NCI-H2107 (cell line): ENCODE results near the gene TBX18.

ENCODE experiments used
- DNase-seq: peaks from one replicate; lab custom pipeline; 2025; lab: John Stamatoyannopoulos, UW

Gene TBX18

GRCh38 chr6:84772428-84773132 is 8.2 kb upstream of the TBX18 start:
- no peak for DNase-seq

GRCh38 chr6:84771756-84772356 is 7.5 kb upstream of the TBX18 start:
- no peak for DNase-seq

- DNase-seq = no peak
Measured at GRCh38 chr6:84771125-84771755, 6.8 kb upstream of the TBX18 start.

GRCh38 chr6:84770521-84770920 is 6.1 kb upstream of the TBX18 start:
- DNase-seq = no peak

- DNase-seq = no peak
Measured at GRCh38 chr6:84769306-84769705, 4.9 kb upstream of the TBX18 start.

GRCh38 chr6:84768442-84769174 is 4.2 kb upstream of the TBX18 start:
- no peak for DNase-seq

- no peak for DNase-seq
Measured at GRCh38 chr6:84767526-84768201, 3.3 kb upstream of the TBX18 start.

- no peak for DNase-seq
Measured at GRCh38 chr6:84766799-84767525, 2.6 kb upstream of the TBX18 start.

GRCh38 chr6:84766118-84766798 is 1.9 kb upstream of the TBX18 start:
- no peak for DNase-seq

- DNase-seq = no peak
Measured at GRCh38 chr6:84763886-84764331, 489 bp downstream of the TBX18 start.

- no peak for DNase-seq
Measured at GRCh38 chr6:84763003-84763885, 1.2 kb downstream of the TBX18 start.

- no peak for DNase-seq
Measured at GRCh38 chr6:84762220-84763002, 2.0 kb downstream of the TBX18 start.

GRCh38 chr6:84758486-84758885 is 5.9 kb downstream of the TBX18 start:
- DNase-seq = no peak

- DNase-seq = no peak
Measured at GRCh38 chr6:84756877-84757276, 7.5 kb downstream of the TBX18 start.

GRCh38 chr6:84756466-84756865 is 7.9 kb downstream of the TBX18 start:
- no peak for DNase-seq

GRCh38 chr6:84753173-84753572 is 11.2 kb downstream of the TBX18 start:
- no peak for DNase-seq

GRCh38 chr6:84752118-84752850 is 12.1 kb downstream of the TBX18 start:
- DNase-seq = no peak

- DNase-seq = no peak
Measured at GRCh38 chr6:84749181-84749580, 15.2 kb downstream of the TBX18 start.
